IMR-90 (cell line): ENCODE data around the gene EREG. TPM values are rescaled to one million over a fixed set of nuclear protein-coding genes. Genes with fewer than 3 reads are reported as not detected.

Source experiments
- ATAC-seq: fragments of 200-7000 bp; cut with Tn5 transposase; 2 replicates; pipeline ENCODE4 v1.9.1; 2020; ENCODE audit warnings: low read depth, mild to moderate bottlenecking, moderate library complexity
- BruUV-seq: library from RNA; stranded (reverse); fragments of 400-500 nt; replicated peaks from 2 replicates; lab custom pipeline; 2021; lab: Mats Ljungman, UMichigan
- CTCF ChIA-PET: fragments of 300-600 bp; formaldehyde crosslinking; extraction: SDS; loops from one replicate; lab custom pipeline; 2021; ENCODE audit warnings: antibody characterized with exemption; lab: Yijun Ruan, JAX
- POLR2A ChIA-PET: fragments of 300-600 bp; sonication (Branson Sonifier 250); formaldehyde crosslinking; loops from one replicate; lab custom pipeline; 2022; ENCODE audit warnings: antibody characterized with exemption; ENCODE audit not compliant: unreplicated experiment; lab: Charles Lee
- DNase-seq: peaks from one replicate; pipeline ENCODE4 v3.0.0; 2013
- H2AFZ ChIP-seq: replicated peaks from 2 replicates; pipeline ENCODE3; 2013; ENCODE audit warnings: low read length, mild to moderate bottlenecking; ENCODE audit not compliant: poor library complexity
- H2AK5ac ChIP-seq: 2 replicates; pipeline ENCODE4 v1.6.1; 2013; ENCODE audit warnings: low read depth, low read length, inconsistent platforms
- H2AK9ac ChIP-seq: replicated peaks from 2 replicates; pipeline ENCODE3; 2013; ENCODE audit warnings: mild to moderate bottlenecking, low read depth, low read length, moderate library complexity; ENCODE audit not compliant: poor library complexity
- H2BK120ac ChIP-seq: 2 replicates; pipeline ENCODE4 v1.6.1; 2013; ENCODE audit warnings: low read depth, low read length, inconsistent platforms
- H2BK15ac ChIP-seq: 3 replicates; pipeline ENCODE4 v1.6.1; 2013; ENCODE audit warnings: low read depth, low read length, inconsistent platforms
- H2BK20ac ChIP-seq: 2 replicates; pipeline ENCODE4 v1.6.1; 2013; ENCODE audit warnings: low read depth, mild to moderate bottlenecking, inconsistent platforms, low read length, moderate library complexity
- H2BK5ac ChIP-seq: 2 replicates; pipeline ENCODE4 v1.6.1; 2013; ENCODE audit warnings: mild to moderate bottlenecking, low read depth, low read length, inconsistent platforms; ENCODE audit not compliant: poor library complexity, severe bottlenecking
- H3K14ac ChIP-seq: replicated peaks from 2 replicates; pipeline ENCODE4 v1.6.1; 2013; ENCODE audit warnings: low read depth, low read length, inconsistent platforms
- H3K18ac ChIP-seq: 2 replicates; pipeline ENCODE4 v1.6.1; 2013; ENCODE audit warnings: low read depth, low read length, control low read depth
- H3K23ac ChIP-seq: 2 replicates; pipeline ENCODE4 v1.6.1; 2013; ENCODE audit warnings: low read depth, low read length, inconsistent platforms
- H3K27ac ChIP-seq: 2 replicates; pipeline ENCODE4 v1.5.1; 2013; ENCODE audit warnings: mild to moderate bottlenecking, control low read depth, low read length; ENCODE audit not compliant: insufficient read depth
- H3K27me3 ChIP-seq: 2 replicates; pipeline ENCODE4 v1.6.1; 2013; ENCODE audit warnings: low read length; ENCODE audit not compliant: control insufficient read depth, insufficient read depth
- H3K36me3 ChIP-seq: 2 replicates; pipeline ENCODE4 v1.6.1; 2013; ENCODE audit warnings: low read length, mixed read lengths; ENCODE audit not compliant: control insufficient read depth, insufficient read depth
- H3K4ac ChIP-seq: 2 replicates; pipeline ENCODE4 v1.6.1; 2013; ENCODE audit warnings: low read depth, low read length, inconsistent platforms
- H3K4me1 ChIP-seq: 2 replicates; pipeline ENCODE4 v1.6.1; 2013; ENCODE audit warnings: low read length, mixed read lengths; ENCODE audit not compliant: control insufficient read depth, insufficient read depth
- H3K4me2 ChIP-seq: 2 replicates; pipeline ENCODE4 v1.6.1; 2013; ENCODE audit warnings: low read depth, mild to moderate bottlenecking, control low read depth, low read length, moderate library complexity
- H3K4me3 ChIP-seq: 2 replicates; pipeline ENCODE4 v1.5.1; 2013; ENCODE audit warnings: low read depth, mild to moderate bottlenecking, control low read depth, low read length, moderate library complexity; ENCODE audit not compliant: insufficient read depth
- H3K56ac ChIP-seq: 2 replicates; pipeline ENCODE4 v1.6.1; 2013; ENCODE audit warnings: low read length, inconsistent platforms; ENCODE audit not compliant: insufficient read depth; ENCODE audit errors: extremely low read depth
- H3K79me1 ChIP-seq, 2 experiments: 2 replicates each; pipeline ENCODE4 v1.6.1; 2013; ENCODE audit warnings: low read length in 2 of 2, inconsistent platforms in 1 of 2, low read depth in 1 of 2
- H3K9ac ChIP-seq: 2 replicates; pipeline ENCODE4 v1.6.1; 2013; ENCODE audit warnings: low read depth, low read length, control low read depth
- H3K9me1 ChIP-seq: 2 replicates; pipeline ENCODE4 v1.6.1; 2013; ENCODE audit warnings: low read length, inconsistent platforms; ENCODE audit not compliant: insufficient read depth
- H3K9me3 ChIP-seq: 2 replicates; pipeline ENCODE4 v1.6.1; 2013; ENCODE audit warnings: low read length; ENCODE audit not compliant: control insufficient read depth, insufficient read depth
- H4K20me1 ChIP-seq: 2 replicates; pipeline ENCODE4 v1.6.1; 2013; ENCODE audit warnings: low read length, inconsistent platforms; ENCODE audit not compliant: insufficient read depth
- H4K5ac ChIP-seq: 2 replicates; pipeline ENCODE4 v1.6.1; 2013; ENCODE audit warnings: mild to moderate bottlenecking, low read depth, low read length, control low read depth
- H4K8ac ChIP-seq, 2 experiments: 2 replicates each; pipeline ENCODE4 v1.6.1; 2013; ENCODE audit warnings: low read depth in 2 of 2, low read length in 2 of 2, control low read depth in 1 of 2, inconsistent platforms in 1 of 2
- H4K91ac ChIP-seq: 2 replicates; pipeline ENCODE4 v1.6.1; 2013; ENCODE audit warnings: low read depth, low read length, inconsistent platforms; ENCODE audit not compliant: insufficient read depth
- BHLHE40 ChIP-seq: fragments of 150-350 bp; IDR thresholded peaks from 2 replicates; pipeline ENCODE4 v1.6.1; 2016; ENCODE audit warnings: mild to moderate bottlenecking, low read depth, low read length
- CEBPB ChIP-seq: IDR thresholded peaks from 2 replicates; pipeline ENCODE4 v1.6.1; 2012; ENCODE audit warnings: low read depth, low read length, improper control_type of control experiment
- FOS ChIP-seq: fragments of 150-350 bp; IDR thresholded peaks from 2 replicates; pipeline ENCODE4 v1.6.1; 2016; ENCODE audit warnings: low read depth, low read length
- MAFK ChIP-seq: IDR thresholded peaks from 2 replicates; pipeline ENCODE4 v1.6.1; 2012; ENCODE audit warnings: low read depth, low read length, improper control_type of control experiment
- MXI1 ChIP-seq: IDR thresholded peaks from 2 replicates; pipeline ENCODE4 v1.6.1; 2012; ENCODE audit warnings: low read depth, mild to moderate bottlenecking, low read length, moderate library complexity, borderline replicate concordance
- NFE2L2 ChIP-seq: fragments of 150-350 bp; IDR thresholded peaks from 2 replicates; pipeline ENCODE4 v1.6.1; 2016; ENCODE audit warnings: low read depth, mild to moderate bottlenecking, low read length
- POLR2A ChIP-seq: IDR thresholded peaks from 2 replicates; pipeline ENCODE4 v1.6.1; 2012; ENCODE audit warnings: mild to moderate bottlenecking, low read depth, low read length
- RAD21 ChIP-seq: IDR thresholded peaks from 2 replicates; pipeline ENCODE4 v1.6.1; 2012; ENCODE audit warnings: low read length, improper control_type of control experiment
- RFX5 ChIP-seq: IDR thresholded peaks from 2 replicates; pipeline ENCODE4 v1.8.0; 2012; ENCODE audit warnings: low read depth, mild to moderate bottlenecking, low read length, moderate library complexity
- SMC3 ChIP-seq: fragments of 150-350 bp; IDR thresholded peaks from 2 replicates; pipeline ENCODE4 v1.6.1; 2016; ENCODE audit warnings: low read depth, mild to moderate bottlenecking, antibody characterized with exemption, low read length, moderate library complexity
- WGBS, 2 experiments: methylation state at CpG; one replicate each; pipeline versions ENCODE4 v1.1.5 to v1.1.7; 2013; ENCODE audit warnings: missing lambda C conversion rate in 2 of 2; ENCODE audit not compliant: insufficient read length in 1 of 2; ENCODE audit errors: extremely low coverage in 2 of 2; 5-methylcytosine and 5-hydroxymethylcytosine counted together
- dilution Hi-C: fragments of 300-500 bp; cut with HindIII; formaldehyde crosslinking; loops from one replicate; pipeline ENCODE4 v1.14.3; 2018; ENCODE audit warnings: low sequenced_read_pairs; ENCODE audit not compliant: unreplicated experiment
- in situ Hi-C: fragments of 300-500 bp; cut with MboI; formaldehyde crosslinking; loops from 3 replicates; pipeline ENCODE4 v1.14.3; 2019; ENCODE audit warnings: low sequenced_read_pairs, inconsistent platforms, mixed read lengths
- intact Hi-C: fragments of 100-400 bp; cut with micrococcal nuclease; formaldehyde crosslinking; loops from 2 replicates; pipeline ENCODE4 v1.10.0; 2022
- polyA plus RNA-seq, 3 experiments: library from polyadenylated mRNA; depleted of rRNA; stranded (reverse); fragments of >200 nt; gene quantifications; 2 replicates each; pipeline ENCODE4 v1.2.3, GENCODE V29; 2012; ENCODE audit warnings: low replicate concordance in 1 of 3
- total RNA-seq: library from RNA; depleted of rRNA; stranded (reverse); fragments of >200 nt; gene quantifications from 2 replicates; pipeline ENCODE4 v1.2.3, GENCODE V29; 2012
- TF ChIP-seq, protein P1 (sequence below): fragments of 150-350 bp; IDR thresholded peaks from 2 replicates; pipeline ENCODE4 v1.6.1; 2016; ENCODE audit warnings: low read depth, mild to moderate bottlenecking, low read length, moderate library complexity, borderline replicate concordance
- TF ChIP-seq, protein P2 (sequence below): conservative IDR thresholded peaks from 2 replicates; pipeline ENCODE4 v1.5.1; 2012; ENCODE audit warnings: mild to moderate bottlenecking, low read depth, low read length, improper control_type of control experiment

Gene EREG
- total and polyA plus RNA-seq, 2 of the 4 experiments (the other 2 are of a cell fraction) = 0.26 to 0.36 TPM

DNA sequence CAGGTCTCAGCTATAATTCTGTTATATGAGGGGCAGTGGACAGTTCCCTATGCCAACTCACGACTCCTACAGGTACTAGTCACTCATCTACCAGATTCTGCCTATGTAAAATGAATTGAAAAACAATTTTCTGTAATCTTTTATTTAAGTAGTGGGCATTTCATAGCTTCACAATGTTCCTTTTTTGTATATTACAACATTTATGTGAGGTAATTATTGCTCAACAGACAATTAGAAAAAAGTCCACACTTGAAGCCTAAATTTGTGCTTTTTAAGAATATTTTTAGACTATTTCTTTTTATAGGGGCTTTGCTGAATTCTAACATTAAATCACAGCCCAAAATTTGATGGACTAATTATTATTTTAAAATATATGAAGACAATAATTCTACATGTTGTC lies 20.4 kb downstream of the EREG start:
- no peaks in the 10 kb centered on the region for H3K9me1 ChIP-seq
- H2BK120ac ChIP-seq = no peak overlapping the region
- no peak overlapping the region for H3K4me3 ChIP-seq
- H2BK20ac ChIP-seq = no peak overlapping the region
- ATAC-seq (no peak), DNase-seq (no peak)
- H3K9me3 ChIP-seq = no peaks in the 10 kb centered on the region
- CTCF ChIA-PET = no interaction called here
- H2AK9ac ChIP-seq = no peak overlapping the region
- no peak overlapping the region for H3K56ac ChIP-seq
- no peak overlapping the region for H3K18ac ChIP-seq
- no peak overlapping the region for H3K14ac ChIP-seq
- H3K9ac ChIP-seq = no peak overlapping the region
- no peaks in the 10 kb centered on the region for H4K20me1 ChIP-seq
- H3K79me1 ChIP-seq = no peaks in the 10 kb centered on the region
- WGBS, 2 experiments = no CpG with 5 or more reads among the region's 1 CpG
- in situ Hi-C loops = no loop called here
- H3K36me3 ChIP-seq = peaks cover 2% of the 10 kb centered on the region; the same call in 1 of the 2 replicates
- dilution Hi-C loops = no loop called here
- H2BK5ac ChIP-seq = no peak overlapping the region
- no peak overlapping the region for H3K27ac ChIP-seq
- H2AK5ac ChIP-seq = no peak overlapping the region
- H3K23ac ChIP-seq = no peak overlapping the region
- H4K91ac ChIP-seq = no peak overlapping the region
- H2BK15ac ChIP-seq = no peak overlapping the region
- no peak overlapping the region for H4K8ac ChIP-seq
- TSS peak; percentile 23 for BruUV-seq
- H4K5ac ChIP-seq = no peak overlapping the region
- no peaks in the 10 kb centered on the region for H3K4me1 ChIP-seq
- TF ChIP-seq FOS = no peak
- no peak for TF ChIP-seq RFX5
- TF ChIP-seq CEBPB = no peak
- TF ChIP-seq, protein P1, sequence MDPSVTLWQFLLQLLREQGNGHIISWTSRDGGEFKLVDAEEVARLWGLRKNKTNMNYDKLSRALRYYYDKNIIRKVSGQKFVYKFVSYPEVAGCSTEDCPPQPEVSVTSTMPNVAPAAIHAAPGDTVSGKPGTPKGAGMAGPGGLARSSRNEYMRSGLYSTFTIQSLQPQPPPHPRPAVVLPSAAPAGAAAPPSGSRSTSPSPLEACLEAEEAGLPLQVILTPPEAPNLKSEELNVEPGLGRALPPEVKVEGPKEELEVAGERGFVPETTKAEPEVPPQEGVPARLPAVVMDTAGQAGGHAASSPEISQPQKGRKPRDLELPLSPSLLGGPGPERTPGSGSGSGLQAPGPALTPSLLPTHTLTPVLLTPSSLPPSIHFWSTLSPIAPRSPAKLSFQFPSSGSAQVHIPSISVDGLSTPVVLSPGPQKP = no peak
- TF ChIP-seq, protein P2, sequence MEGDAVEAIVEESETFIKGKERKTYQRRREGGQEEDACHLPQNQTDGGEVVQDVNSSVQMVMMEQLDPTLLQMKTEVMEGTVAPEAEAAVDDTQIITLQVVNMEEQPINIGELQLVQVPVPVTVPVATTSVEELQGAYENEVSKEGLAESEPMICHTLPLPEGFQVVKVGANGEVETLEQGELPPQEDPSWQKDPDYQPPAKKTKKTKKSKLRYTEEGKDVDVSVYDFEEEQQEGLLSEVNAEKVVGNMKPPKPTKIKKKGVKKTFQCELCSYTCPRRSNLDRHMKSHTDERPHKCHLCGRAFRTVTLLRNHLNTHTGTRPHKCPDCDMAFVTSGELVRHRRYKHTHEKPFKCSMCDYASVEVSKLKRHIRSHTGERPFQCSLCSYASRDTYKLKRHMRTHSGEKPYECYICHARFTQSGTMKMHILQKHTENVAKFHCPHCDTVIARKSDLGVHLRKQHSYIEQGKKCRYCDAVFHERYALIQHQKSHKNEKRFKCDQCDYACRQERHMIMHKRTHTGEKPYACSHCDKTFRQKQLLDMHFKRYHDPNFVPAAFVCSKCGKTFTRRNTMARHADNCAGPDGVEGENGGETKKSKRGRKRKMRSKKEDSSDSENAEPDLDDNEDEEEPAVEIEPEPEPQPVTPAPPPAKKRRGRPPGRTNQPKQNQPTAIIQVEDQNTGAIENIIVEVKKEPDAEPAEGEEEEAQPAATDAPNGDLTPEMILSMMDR = no peak
- TF ChIP-seq MAFK = no peak
- no peak for TF ChIP-seq MXI1
- no peak for TF ChIP-seq SMC3
- no peak for TF ChIP-seq RAD21
- TF ChIP-seq POLR2A = no peak
- no peak for TF ChIP-seq NFE2L2
- no peak for TF ChIP-seq BHLHE40
- H3K4me2 ChIP-seq = no peak overlapping the region
- POLR2A ChIA-PET = interaction anchor here (0.7 kb wide), 1 partner anchor 26 kb away, joined by 3 read pairs; no protein-coding TSS in a partner anchor
- no peak overlapping the region for H3K4ac ChIP-seq
- no peak overlapping the region for H2AFZ ChIP-seq
- no peaks in the 10 kb centered on the region for H3K27me3 ChIP-seq
- intact Hi-C loops = no loop called here
